GM13977 (cell line): Measurements from ENCODE around the gene PODXL.
A peak's percentile ranks its signal among the peaks of the same experiment; 100 is the strongest.

ENCODE experiments used
- DNase-seq: peaks from one replicate; pipeline ENCODE4 v3.0.0; 2012; ENCODE audit warnings: low spot score
- in situ Hi-C: fragments of 300-500 bp; cut with MboI; formaldehyde crosslinking; loops from one replicate; pipeline ENCODE4 v1.12.0; 2022; ENCODE audit warnings: low sequenced_read_pairs, low pct_unique_long_range_greater_than_20kb, mixed read lengths, inconsistent platforms; ENCODE audit not compliant: unreplicated experiment
- TF ChIP-seq, protein P1 (sequence below): IDR thresholded peaks from 2 replicates; pipeline ENCODE4 v1.5.1; 2012; ENCODE audit warnings: mild to moderate bottlenecking, control low read depth; ENCODE audit not compliant: insufficient read depth; ENCODE audit errors: extremely low read depth, missing control alignments

Gene PODXL

GRCh38 chr7:131556053-131556908, at the start of gene PODXL:
Gene PODXL (minus strand): TSS chr7:131556628. CDS start chr7:131556359, 269 bp downstream.
- in situ Hi-C loops = no loop called here
- peak; percentile 93 for DNase-seq
- TF ChIP-seq, protein P1, sequence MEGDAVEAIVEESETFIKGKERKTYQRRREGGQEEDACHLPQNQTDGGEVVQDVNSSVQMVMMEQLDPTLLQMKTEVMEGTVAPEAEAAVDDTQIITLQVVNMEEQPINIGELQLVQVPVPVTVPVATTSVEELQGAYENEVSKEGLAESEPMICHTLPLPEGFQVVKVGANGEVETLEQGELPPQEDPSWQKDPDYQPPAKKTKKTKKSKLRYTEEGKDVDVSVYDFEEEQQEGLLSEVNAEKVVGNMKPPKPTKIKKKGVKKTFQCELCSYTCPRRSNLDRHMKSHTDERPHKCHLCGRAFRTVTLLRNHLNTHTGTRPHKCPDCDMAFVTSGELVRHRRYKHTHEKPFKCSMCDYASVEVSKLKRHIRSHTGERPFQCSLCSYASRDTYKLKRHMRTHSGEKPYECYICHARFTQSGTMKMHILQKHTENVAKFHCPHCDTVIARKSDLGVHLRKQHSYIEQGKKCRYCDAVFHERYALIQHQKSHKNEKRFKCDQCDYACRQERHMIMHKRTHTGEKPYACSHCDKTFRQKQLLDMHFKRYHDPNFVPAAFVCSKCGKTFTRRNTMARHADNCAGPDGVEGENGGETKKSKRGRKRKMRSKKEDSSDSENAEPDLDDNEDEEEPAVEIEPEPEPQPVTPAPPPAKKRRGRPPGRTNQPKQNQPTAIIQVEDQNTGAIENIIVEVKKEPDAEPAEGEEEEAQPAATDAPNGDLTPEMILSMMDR = no peak

DNA sequence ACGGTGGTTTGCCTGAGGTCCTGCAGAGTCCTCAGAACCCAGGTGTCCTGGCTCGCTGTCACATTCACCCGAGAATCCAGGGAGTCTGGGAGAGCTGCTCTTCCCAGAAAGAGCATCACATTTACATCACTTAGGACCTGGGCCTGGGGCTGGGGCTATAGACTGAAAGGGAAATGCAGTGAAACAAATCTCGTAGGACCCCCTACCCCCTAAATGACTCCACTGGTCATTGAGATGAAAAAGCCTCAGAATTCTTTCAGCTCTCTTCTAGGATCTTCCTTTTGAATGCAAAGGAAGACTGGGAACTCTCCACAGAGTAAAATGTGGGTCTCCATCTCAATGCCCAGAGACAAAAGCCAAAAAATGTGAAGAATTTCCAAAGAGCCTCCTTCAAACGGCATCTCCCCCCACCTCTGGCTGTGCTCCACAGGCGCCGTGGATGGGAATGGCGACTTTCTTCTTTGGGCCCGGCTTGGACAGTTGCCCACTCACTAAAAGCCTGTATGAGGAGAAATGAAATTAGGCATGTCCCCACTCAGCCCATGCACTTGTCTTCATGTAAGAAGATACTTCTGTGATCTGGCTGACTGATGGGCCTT, 49.0 kb upstream of the PODXL start:
- TF ChIP-seq, protein P1 = no peak
- in situ Hi-C loops = no loop called here
- no peak for DNase-seq

- TF ChIP-seq, protein P1 = no peak
- in situ Hi-C loops = no loop called here
These were observed 48.4 kb upstream of the PODXL start for GRCh38 chr7:131604841-131605279.

GRCh38 chr7:131603932-131604331, 47.5 kb upstream of the PODXL start:
- no peak for DNase-seq
- in situ Hi-C loops = no loop called here
- TF ChIP-seq, protein P1 = no peak

More at GRCh38 chr7:131604841-131605279, 48.4 kb upstream of the PODXL start:
- no peak for DNase-seq

- in situ Hi-C loops = no loop called here
- TF ChIP-seq, protein P1 = no peak
- DNase-seq = no peak
These were observed 46.6 kb upstream of the PODXL start for GRCh38 chr7:131602994-131603372.

DNA sequence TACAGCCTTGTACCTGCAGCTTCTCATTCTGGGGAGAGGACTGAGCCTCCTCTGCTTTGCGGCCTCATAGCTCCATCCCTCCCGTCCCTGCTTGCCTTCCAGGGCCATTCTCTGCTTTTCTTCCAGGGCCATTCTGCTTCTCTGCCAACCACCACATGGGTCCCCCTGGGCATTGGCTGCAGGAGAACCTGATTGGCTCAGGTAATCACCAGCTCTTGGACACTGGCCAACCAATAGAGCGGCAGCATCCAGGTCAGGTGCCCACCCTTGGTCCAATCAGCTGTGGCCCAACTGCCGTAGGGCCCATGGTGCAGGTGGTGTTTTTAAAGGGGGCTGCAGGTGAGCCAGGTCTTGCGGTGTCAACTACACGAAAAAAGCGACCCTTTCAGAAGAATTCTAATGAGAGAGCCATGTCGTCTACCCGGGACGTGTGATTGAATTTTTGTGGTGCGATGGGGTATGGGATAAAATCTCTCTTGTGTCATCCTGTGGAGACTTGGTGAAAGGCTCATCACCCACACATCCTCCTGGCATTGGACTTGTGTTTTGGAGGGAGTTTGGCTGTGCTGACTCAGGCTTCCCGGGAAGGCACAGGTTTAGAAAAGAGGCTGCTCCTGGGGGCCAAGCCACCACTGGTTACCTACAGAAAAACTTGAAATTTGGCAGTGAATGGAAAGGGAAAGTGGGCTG, 46.0 kb upstream of the PODXL start:
- TF ChIP-seq, protein P1 = no peak
- no peak for DNase-seq
- in situ Hi-C loops = no loop called here
